ENCODE data around the gene SZT2. TPM values are rescaled to one million over a fixed set of nuclear protein-coding genes. Genes with fewer than 3 reads are reported as not detected.
"Not testable (repeated sequence)": the region's sequence is repeated elsewhere in the genome, so short reads cannot be mapped to it uniquely, and the experiment has no call there.

The SZT2 gene
- total RNA-seq, 1 experiment from 2014 or later = 71.6 TPM

- Histone ChIP-seq H2AFZ (no peak overlapping the region), H3K4me2 (peak overlapping the region; percentile 97), H3K4me1 (replicated peaks; ENCODE audit: insufficient read depth) (peaks cover 11% of the 10 kb centered on the region), H3K9me2 (ENCODE audit: insufficient read depth) (no peaks in the 10 kb centered on the region), H3K9me3 (ENCODE audit: insufficient read depth, low read depth) (no peaks in the 10 kb centered on the region), H4K20me1 (ENCODE audit: insufficient read depth) (no peaks in the 10 kb centered on the region), H3K79me2 (ENCODE audit: low read depth) (0 out of 2 replicates have a peak, but pooled peaks cover 4% of the 10 kb centered on the region), H3K36me3 (ENCODE audit: low read depth) (peaks cover 4% of the 10 kb centered on the region; the same call in 1 of the 2 replicates), H3F3A (ENCODE audit: insufficient read depth, low read depth) (peaks cover 28% of the 10 kb centered on the region), H3K4me3 (peak overlapping the region; percentile 71; the same call in 1 of the 2 replicates), H3K27ac (peak overlapping the region; percentile 70), H3K27me3 (ENCODE audit: insufficient read depth, low read depth) (no peaks in the 10 kb centered on the region)
- ChIA-PET CTCF (no interaction called here), POLR2A (ENCODE audit: unreplicated experiment) (interaction anchor here (0.6 kb wide), 1 partner anchor 18 kb away, joined by 7 read pairs; no protein-coding TSS in a partner anchor)
- BruUV-seq (replicated peaks) = no TSS peak
- intact Hi-C loops (cut with micrococcal nuclease; ENCODE audit: unreplicated experiment) = loop anchor here (10.0 kb wide), 1 partner anchor 579 kb away; the partner anchor contains the start of gene SLC6A9
- no peak for DNase-seq
- no peak for TF ChIP-seq EZH2 (IDR thresholded peaks at IDR 0.05; ENCODE audit: low read depth)
- TF ChIP-seq, protein P1, sequence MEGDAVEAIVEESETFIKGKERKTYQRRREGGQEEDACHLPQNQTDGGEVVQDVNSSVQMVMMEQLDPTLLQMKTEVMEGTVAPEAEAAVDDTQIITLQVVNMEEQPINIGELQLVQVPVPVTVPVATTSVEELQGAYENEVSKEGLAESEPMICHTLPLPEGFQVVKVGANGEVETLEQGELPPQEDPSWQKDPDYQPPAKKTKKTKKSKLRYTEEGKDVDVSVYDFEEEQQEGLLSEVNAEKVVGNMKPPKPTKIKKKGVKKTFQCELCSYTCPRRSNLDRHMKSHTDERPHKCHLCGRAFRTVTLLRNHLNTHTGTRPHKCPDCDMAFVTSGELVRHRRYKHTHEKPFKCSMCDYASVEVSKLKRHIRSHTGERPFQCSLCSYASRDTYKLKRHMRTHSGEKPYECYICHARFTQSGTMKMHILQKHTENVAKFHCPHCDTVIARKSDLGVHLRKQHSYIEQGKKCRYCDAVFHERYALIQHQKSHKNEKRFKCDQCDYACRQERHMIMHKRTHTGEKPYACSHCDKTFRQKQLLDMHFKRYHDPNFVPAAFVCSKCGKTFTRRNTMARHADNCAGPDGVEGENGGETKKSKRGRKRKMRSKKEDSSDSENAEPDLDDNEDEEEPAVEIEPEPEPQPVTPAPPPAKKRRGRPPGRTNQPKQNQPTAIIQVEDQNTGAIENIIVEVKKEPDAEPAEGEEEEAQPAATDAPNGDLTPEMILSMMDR (conservative IDR thresholded peaks at IDR 0.05) = no peak
Observed at GRCh38 chr1:43455213-43455889, 65.7 kb downstream of the SZT2 start.

DNA sequence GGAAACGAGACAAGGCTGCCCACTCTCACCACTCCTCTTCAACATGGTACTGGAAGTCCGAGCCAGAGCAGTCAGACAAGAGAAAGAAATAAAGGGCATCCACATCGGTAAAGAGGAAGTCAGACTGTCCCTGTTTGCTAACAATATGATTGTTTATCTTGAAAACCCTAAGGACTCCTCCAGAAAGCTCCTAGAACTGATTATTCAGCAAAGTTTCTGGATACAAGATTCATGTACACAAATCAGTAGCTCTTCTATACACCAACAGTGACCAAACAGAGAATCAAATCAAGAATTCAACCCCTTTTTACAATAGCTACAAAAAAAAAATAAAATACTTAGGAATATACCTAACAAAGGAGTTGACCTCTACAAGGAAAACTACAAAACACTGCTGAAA, 68.7 kb downstream of the SZT2 start:
- H3K9me2 ChIP-seq (ENCODE audit: insufficient read depth); H2AFZ ChIP-seq; H3K4me2 ChIP-seq; BruUV-seq (replicated peaks); H3K9me3 ChIP-seq (ENCODE audit: insufficient read depth, low read depth); CTCF ChIA-PET; H3K27me3 ChIP-seq (ENCODE audit: insufficient read depth, low read depth); DNase-seq; POLR2A ChIA-PET (ENCODE audit: unreplicated experiment); H3K79me2 ChIP-seq (ENCODE audit: low read depth); H4K20me1 ChIP-seq (ENCODE audit: insufficient read depth); H3K4me3 ChIP-seq; H3K36me3 ChIP-seq (ENCODE audit: low read depth); H3K27ac ChIP-seq: not testable (repeated sequence)
- Histone ChIP-seq H3K4me1 (replicated peaks; ENCODE audit: insufficient read depth) (peaks cover 11% of the 10 kb centered on the region), H3F3A (ENCODE audit: insufficient read depth, low read depth) (peaks cover 16% of the 10 kb centered on the region; the same call in 1 of the 2 replicates)
- intact Hi-C loops (cut with micrococcal nuclease; ENCODE audit: unreplicated experiment) = loop anchor here (10.0 kb wide), 1 partner anchor 576 kb away; the partner anchor contains the start of gene SLC6A9

DNA sequence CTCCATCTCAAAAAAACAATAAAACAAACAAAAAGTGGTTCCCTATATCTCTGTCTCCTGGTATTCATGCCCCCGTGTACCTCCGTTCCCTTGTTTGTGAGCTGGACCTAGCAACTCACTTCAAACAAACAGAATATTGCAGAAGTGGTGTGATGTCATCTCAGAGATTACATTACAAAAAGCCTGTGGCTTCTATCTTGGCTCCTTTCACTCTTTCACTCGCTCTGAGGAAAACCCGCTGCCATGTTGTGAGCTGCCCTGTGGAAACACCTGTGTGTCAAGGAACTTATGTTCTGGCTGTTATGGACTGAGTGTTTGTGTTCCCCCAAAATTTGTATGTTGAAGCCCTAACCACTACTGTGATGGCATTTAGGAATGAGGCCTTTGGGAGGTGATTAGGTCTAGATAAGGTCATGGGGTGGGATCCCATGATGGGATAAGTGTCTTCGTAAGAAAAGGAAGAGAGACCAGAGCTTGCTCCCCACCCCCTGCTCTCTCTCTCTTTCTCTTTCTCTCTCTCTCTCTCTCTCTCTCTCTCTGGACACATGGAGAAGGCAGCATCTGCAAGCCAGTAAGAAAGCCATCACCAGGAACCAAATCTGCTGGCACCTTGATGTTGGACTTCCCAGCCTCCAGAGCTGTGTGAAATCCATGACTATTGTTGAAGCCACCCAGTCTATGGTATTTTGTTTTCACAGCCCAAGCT, 71.4 kb downstream of the SZT2 start:
- no peaks in the 10 kb centered on the region for H3K4me1 ChIP-seq (replicated peaks; ENCODE audit: insufficient read depth)
- no peaks in the 10 kb centered on the region for H4K20me1 ChIP-seq (ENCODE audit: insufficient read depth)
- no peaks in the 10 kb centered on the region for H3F3A ChIP-seq (ENCODE audit: insufficient read depth, low read depth)
- intact Hi-C loops (cut with micrococcal nuclease; ENCODE audit: unreplicated experiment) = no loop called here
- no peak overlapping the region for H2AFZ ChIP-seq
- ChIA-PET CTCF (no interaction called here), POLR2A (ENCODE audit: unreplicated experiment) (interaction anchor here (0.5 to 0.6 kb wide), 2 partner anchors 55 to 190 kb away, joined by 3 to 5 read pairs; no protein-coding TSS in a partner anchor)
- no peaks in the 10 kb centered on the region for H3K27me3 ChIP-seq (ENCODE audit: insufficient read depth, low read depth)
- TF ChIP-seq EZH2 (IDR thresholded peaks at IDR 0.05; ENCODE audit: low read depth) = no peak
- TF ChIP-seq, protein P1 (conservative IDR thresholded peaks at IDR 0.05) = no peak
- no TSS peak for BruUV-seq (replicated peaks)
- no peak overlapping the region for H3K27ac ChIP-seq
- H3K9me3 ChIP-seq (ENCODE audit: insufficient read depth, low read depth) = no peaks in the 10 kb centered on the region
- H3K4me2 ChIP-seq = no peak overlapping the region
- no peaks in the 10 kb centered on the region for H3K79me2 ChIP-seq (ENCODE audit: low read depth)
- no peak for DNase-seq
- peaks cover 2% of the 10 kb centered on the region; the same call in 1 of the 2 replicates for H3K36me3 ChIP-seq (ENCODE audit: low read depth)
- H3K9me2 ChIP-seq (ENCODE audit: insufficient read depth) = no peaks in the 10 kb centered on the region
- no peak overlapping the region for H3K4me3 ChIP-seq
